ENCODE data around the gene SLC6A18. TPM values are rescaled to one million over a fixed set of nuclear protein-coding genes. Genes with fewer than 3 reads are reported as not detected.

The SLC6A18 gene
- total and polyA plus RNA-seq, 9 of the 15 experiments (the other 6 are each of a cell fraction or from before 2014, with no cell fraction given) = not detected

GRCh38 chr5:1272201-1272600, 47.0 kb downstream of the SLC6A18 start:
- FAIRE-seq = no peak
- H2AFZ ChIP-seq (ENCODE audit: low read depth, low read length) = no peak overlapping the region
- intact Hi-C loops (cut with micrococcal nuclease) = no loop called here

More at GRCh38 chr5:1272201-1272600, 47.0 kb downstream of the SLC6A18 start:
- Histone ChIP-seq H3K9me1 (ENCODE audit: control insufficient read depth, insufficient read depth, low read length) (no peaks in the 10 kb centered on the region), H3K4me3 (no peak overlapping the region), H3K4me2 (ENCODE audit: insufficient read depth, low read length) (no peak overlapping the region), H3K4me1 (replicated peaks in 1 of 2; ENCODE audit: control insufficient read depth in 2 of 2, insufficient read depth in 2 of 2, low read length in 2 of 2) (peaks cover 0 to 26% of the 10 kb centered on the region in 2 experiments; a peak in 1 of 5 replicates), H3K9me3 (replicated peaks; ENCODE audit: control insufficient read depth, insufficient read depth, low read depth, low read length) (no peaks in the 10 kb centered on the region), H3K79me2 (ENCODE audit: control insufficient read depth, insufficient read depth, low read length) (no peaks in the 10 kb centered on the region), H3K27me3 (ENCODE audit: control insufficient read depth in 2 of 2, insufficient read depth in 2 of 2, low read length in 2 of 2) (peaks cover 9 to 50% of the 10 kb centered on the region in 2 experiments; a peak in 4 of 5 replicates), H3K36me3 (ENCODE audit: control insufficient read depth, insufficient read depth, low read length) (no peaks in the 10 kb centered on the region), H3K9ac (ENCODE audit: insufficient read depth in 1 of 2, low read depth in 2 of 2, low read length in 2 of 2) (no peak overlapping the region; a peak in 1 of 4 replicates), H3K27ac (ENCODE audit: extremely low read depth, low read depth, low read length) (no peak overlapping the region), H4K20me1 (replicated peaks; ENCODE audit: control insufficient read depth, insufficient read depth, low read length) (no peaks in the 10 kb centered on the region)
- ChIA-PET CTCF (ENCODE audit: low intra/inter-chr PET ratio) (no interaction called here), POLR2A (no interaction called here)
- in situ Hi-C loops (cut with MboI) = no loop called here
- no peak for ATAC-seq
- BruUV-seq (replicated peaks) = no TSS peak
- WGBS (ENCODE audit: insufficient coverage, low coverage, missing lambda C conversion rate) = 43% methylated on average over 21 of the region's 21 CpGs
- no peak for DNase-seq (ENCODE audit: extremely low read depth in 1 of 4, low spot score in 3 of 4)
- TF ChIP-seq, protein P1, sequence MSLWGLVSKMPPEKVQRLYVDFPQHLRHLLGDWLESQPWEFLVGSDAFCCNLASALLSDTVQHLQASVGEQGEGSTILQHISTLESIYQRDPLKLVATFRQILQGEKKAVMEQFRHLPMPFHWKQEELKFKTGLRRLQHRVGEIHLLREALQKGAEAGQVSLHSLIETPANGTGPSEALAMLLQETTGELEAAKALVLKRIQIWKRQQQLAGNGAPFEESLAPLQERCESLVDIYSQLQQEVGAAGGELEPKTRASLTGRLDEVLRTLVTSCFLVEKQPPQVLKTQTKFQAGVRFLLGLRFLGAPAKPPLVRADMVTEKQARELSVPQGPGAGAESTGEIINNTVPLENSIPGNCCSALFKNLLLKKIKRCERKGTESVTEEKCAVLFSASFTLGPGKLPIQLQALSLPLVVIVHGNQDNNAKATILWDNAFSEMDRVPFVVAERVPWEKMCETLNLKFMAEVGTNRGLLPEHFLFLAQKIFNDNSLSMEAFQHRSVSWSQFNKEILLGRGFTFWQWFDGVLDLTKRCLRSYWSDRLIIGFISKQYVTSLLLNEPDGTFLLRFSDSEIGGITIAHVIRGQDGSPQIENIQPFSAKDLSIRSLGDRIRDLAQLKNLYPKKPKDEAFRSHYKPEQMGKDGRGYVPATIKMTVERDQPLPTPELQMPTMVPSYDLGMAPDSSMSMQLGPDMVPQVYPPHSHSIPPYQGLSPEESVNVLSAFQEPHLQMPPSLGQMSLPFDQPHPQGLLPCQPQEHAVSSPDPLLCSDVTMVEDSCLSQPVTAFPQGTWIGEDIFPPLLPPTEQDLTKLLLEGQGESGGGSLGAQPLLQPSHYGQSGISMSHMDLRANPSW (CRISPR knock-in tag; IDR thresholded peaks at IDR 0.05) = no peak
- TF ChIP-seq TFAM (CRISPR knock-in tag; conservative IDR thresholded peaks at IDR 0.05) (no peak), ZFP30 (CRISPR knock-in tag; IDR thresholded peaks at IDR 0.05; ENCODE audit: borderline replicate concordance) (no peak), GMEB1 (CRISPR knock-in tag; IDR thresholded peaks at IDR 0.05) (no peak), HNRNPH1 (optimal IDR thresholded peaks at IDR 0.05; ENCODE audit: low read depth, low read length) (no peak), IRF2 (CRISPR knock-in tag; IDR thresholded peaks at IDR 0.05) (no peak), MCM7 (IDR thresholded peaks at IDR 0.05) (no peak), JUND (IDR thresholded peaks at IDR 0.05; ENCODE audit: borderline replicate concordance, low read depth, low read length) (no peak), JUND (tag; IDR thresholded peaks at IDR 0.05; ENCODE audit: borderline replicate concordance, low read depth, low read length) (no peak), ESRRA (IDR thresholded peaks at IDR 0.05; ENCODE audit: borderline replicate concordance, low read depth) (no peak), FOXP4 (CRISPR knock-in tag; IDR thresholded peaks at IDR 0.05; ENCODE audit: borderline replicate concordance) (no peak), MTF1 (CRISPR knock-in tag; IDR thresholded peaks at IDR 0.05; ENCODE audit: borderline replicate concordance) (no peak), BRD4 (IDR thresholded peaks at IDR 0.05) (no peak), ZNF239 (CRISPR knock-in tag; IDR thresholded peaks at IDR 0.05) (no peak), FOXA1 (IDR thresholded peaks at IDR 0.05; ENCODE audit: borderline replicate concordance) (no peak), SMAD4 (CRISPR knock-in tag; conservative IDR thresholded peaks at IDR 0.05) (no peak)
- TF ChIP-seq, protein P2, sequence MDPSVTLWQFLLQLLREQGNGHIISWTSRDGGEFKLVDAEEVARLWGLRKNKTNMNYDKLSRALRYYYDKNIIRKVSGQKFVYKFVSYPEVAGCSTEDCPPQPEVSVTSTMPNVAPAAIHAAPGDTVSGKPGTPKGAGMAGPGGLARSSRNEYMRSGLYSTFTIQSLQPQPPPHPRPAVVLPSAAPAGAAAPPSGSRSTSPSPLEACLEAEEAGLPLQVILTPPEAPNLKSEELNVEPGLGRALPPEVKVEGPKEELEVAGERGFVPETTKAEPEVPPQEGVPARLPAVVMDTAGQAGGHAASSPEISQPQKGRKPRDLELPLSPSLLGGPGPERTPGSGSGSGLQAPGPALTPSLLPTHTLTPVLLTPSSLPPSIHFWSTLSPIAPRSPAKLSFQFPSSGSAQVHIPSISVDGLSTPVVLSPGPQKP (CRISPR knock-in tag; IDR thresholded peaks at IDR 0.05) = no peak

Measured in K562 (cell line).